ENCODE results near the gene RASGRF1. TPM values are rescaled to one million over a fixed set of nuclear protein-coding genes. Genes with fewer than 3 reads are reported as not detected.
"Not testable (repeated sequence)": the region's sequence is repeated elsewhere in the genome, so short reads cannot be mapped to it uniquely, and the experiment has no call there.

Gene RASGRF1, protein sequence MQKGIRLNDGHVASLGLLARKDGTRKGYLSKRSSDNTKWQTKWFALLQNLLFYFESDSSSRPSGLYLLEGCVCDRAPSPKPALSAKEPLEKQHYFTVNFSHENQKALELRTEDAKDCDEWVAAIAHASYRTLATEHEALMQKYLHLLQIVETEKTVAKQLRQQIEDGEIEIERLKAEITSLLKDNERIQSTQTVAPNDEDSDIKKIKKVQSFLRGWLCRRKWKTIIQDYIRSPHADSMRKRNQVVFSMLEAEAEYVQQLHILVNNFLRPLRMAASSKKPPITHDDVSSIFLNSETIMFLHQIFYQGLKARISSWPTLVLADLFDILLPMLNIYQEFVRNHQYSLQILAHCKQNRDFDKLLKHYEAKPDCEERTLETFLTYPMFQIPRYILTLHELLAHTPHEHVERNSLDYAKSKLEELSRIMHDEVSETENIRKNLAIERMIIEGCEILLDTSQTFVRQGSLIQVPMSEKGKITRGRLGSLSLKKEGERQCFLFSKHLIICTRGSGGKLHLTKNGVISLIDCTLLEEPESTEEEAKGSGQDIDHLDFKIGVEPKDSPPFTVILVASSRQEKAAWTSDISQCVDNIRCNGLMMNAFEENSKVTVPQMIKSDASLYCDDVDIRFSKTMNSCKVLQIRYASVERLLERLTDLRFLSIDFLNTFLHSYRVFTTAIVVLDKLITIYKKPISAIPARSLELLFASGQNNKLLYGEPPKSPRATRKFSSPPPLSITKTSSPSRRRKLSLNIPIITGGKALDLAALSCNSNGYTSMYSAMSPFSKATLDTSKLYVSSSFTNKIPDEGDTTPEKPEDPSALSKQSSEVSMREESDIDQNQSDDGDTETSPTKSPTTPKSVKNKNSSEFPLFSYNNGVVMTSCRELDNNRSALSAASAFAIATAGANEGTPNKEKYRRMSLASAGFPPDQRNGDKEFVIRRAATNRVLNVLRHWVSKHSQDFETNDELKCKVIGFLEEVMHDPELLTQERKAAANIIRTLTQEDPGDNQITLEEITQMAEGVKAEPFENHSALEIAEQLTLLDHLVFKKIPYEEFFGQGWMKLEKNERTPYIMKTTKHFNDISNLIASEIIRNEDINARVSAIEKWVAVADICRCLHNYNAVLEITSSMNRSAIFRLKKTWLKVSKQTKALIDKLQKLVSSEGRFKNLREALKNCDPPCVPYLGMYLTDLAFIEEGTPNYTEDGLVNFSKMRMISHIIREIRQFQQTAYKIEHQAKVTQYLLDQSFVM (N-terminal part only)
- total RNA-seq, result 2.1 TPM

DNA sequence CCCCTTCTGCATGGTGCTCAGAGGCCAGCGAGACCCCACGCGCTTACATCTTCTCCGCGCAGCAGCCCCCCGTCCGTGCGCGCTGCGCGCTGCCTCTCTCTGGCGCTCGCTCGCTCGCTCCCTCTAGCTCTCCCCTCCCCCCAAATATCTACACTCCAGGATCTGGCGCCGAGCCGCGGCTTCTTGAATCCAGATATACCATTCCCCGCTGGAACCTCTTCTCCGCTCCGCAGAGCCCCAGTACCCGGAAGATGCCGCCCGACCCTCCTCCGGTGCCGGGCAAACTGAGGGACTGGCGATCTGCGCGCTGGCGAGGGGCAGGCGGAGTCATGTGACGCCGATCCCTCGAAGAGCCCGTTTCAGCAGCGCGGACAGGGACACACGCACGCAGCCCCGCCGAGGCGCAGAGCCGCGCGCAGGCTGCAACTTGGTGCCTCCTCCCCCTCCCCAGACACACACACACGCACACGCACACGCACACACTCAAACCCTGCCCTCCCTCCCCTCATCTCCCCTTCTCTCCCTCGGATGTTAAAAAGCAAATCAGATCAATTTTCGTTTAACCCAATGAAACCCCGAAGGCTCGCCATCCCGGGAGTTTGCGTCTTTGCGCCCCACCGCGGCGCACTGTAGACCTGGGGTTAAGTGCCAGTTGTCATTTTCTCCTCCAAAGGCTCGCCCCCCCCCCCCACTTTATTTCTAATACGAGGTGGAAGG lies at the start of gene RASGRF1:
Gene RASGRF1, minus strand, starts transcription at position 294 of the 717 bp plus-strand sequence. Its CDS starts 282 bp downstream, at position 12.
- DNase-seq (ENCODE audit: low spot score), result peak; percentile 39

DNA sequence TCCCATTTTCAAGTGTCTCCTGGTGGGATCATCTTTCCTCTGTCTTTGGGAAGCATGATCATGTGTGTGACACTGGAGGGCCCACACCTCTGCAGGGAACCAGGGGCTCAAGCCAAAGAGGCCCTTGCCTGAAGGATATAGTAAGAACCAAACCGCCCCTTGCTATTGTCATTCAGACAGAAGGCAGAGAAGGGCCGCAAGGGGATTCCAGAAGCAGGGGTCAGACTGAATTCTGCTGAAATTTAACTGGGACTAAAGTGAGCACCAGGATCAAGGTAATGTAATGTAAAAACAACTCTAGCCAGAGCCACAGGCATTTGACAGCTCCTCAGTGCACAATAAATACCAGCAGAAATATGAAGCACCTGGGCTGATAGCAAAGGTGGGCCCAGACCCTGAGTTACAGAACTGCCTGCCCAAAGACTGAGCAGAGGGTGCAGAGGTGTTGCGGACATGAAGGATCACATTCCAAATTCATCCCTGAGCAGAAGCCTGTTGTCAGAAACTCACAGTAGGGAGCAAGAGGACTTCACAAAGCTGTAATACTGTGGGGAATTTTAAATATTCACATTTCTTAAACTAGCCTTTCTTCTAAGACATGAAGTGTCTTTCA lies 46.0 kb upstream of the RASGRF1 start:
- DNase-seq (ENCODE audit: low spot score), result no peak

DNA sequence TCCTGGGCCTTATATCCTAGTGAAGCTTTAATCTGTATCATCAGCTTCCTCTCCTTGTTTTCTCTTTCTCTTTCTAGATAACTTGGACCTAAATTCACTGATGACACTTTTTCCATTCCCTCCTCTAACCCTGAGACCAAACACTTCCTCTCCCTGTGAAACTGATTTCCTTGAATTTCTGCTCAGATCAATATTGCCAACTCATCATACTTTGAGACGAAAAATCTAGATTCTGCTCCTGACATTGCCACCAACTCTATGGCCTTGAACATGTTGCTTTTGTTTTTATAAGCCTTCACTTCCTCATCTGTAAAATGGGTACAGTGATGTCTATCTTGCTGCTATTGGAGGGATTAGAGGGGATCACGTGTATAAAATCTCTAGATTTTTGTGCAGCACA lies 42.7 kb upstream of the RASGRF1 start:
- no peak for DNase-seq (ENCODE audit: low spot score)

DNA sequence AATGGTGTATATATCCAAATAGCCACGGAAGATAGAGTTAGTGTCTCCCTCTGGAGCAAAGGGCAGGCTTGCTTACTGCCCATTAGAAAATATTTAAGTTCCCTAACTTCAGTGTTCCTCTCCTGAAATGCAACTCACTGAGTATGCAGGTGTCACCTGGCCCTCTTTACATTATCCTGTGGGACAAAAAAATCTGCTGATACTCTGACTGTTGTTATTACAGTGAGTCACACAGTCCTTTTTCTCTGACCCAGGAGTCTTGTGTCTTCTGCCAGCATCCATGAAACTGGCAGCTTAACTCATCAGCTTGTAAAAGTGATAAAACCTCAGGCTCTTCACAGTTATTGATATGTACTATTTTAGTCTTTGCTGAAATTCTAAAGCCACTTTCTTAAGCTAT lies 42.2 kb upstream of the RASGRF1 start:
- DNase-seq (ENCODE audit: low spot score), result no peak

DNA sequence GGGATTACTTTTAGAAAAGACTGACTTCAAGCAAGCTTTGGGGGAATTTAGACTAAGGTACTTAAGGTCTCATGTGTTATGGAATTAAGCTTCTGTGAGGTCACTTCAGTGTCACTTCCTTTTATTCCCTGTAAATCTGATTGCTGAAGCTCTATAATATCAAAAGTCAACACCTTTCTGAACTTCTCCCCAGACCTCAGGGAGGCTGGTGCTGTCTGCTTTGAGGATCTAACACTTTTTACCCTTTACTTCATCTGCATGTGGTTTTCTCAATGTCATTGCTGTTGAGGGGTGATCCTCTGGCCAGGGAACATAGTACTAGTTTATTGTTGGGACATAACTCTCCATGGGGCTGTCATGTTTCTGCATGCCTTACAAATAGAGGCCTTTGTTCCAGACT lies 41.8 kb upstream of the RASGRF1 start:
- no peak for DNase-seq (ENCODE audit: low spot score)

DNA sequence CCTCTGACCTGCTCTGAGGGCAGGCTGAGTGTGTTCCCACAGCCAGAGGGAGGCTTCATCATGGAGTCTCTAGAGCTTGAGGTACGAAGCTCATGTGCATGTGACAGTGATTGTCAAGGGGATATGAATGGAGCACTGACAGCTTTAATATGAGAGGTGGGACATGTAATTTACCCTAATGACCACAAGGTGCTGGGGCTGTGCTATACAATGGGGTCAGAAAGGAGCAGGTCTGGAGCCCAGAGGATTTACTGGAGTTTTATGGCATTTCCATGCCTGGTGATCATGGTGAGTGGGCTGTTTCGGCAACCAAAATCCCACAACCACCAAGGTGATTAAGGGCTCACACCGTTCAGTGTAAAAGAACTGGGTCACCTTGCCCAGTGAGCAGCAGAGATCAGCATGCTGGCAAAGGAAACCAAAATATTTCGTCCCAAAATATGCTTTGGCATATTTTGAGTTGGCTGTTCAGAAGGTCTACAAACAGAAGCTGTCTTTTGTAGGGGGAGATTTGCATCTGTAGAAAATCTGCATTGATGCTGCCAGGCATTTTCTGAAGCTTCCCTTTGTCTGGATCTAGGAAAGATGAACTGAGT lies 40.1 kb upstream of the RASGRF1 start:
- no peak for DNase-seq (ENCODE audit: low spot score)

DNA sequence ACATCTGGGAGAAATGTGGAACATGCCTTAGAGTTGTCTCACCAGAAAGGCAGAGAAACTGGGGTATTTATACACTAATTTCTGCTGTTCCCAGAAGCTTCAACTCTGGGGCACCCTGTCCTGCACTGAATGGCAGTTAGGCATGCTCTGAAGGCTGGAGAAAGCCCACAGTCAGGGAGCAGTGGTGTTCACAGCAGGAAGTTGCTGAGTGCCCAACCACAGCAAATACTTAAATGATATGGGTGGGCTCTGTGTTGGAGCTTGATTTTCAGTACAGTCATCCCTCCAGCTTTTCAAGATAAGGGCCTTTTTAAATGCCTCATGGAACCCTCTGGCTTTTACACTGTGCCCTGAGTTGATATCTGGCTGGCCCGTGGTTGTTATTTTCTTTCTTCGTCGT lies 38.7 kb upstream of the RASGRF1 start:
- no peak for DNase-seq (ENCODE audit: low spot score)

DNA sequence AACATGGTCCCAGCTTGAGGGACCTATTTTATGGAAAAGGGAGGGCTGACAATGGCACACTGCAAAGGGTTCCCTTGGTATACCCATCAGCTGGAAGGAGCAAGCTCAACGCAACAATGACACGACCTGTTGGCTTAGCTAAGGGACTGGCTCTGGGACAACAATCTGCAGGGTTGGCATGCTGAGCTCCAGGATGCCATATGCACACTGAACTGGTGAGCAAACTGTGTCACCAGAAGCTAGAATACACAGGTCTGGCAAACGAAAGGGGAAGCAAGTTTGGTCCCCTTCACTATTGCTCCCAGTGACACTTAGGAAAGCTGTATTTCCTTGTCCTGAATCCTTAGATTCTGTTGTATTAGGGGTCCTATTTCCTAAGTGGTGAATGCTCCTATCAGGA lies 38.0 kb upstream of the RASGRF1 start:
- no peak for DNase-seq (ENCODE audit: low spot score)

DNA sequence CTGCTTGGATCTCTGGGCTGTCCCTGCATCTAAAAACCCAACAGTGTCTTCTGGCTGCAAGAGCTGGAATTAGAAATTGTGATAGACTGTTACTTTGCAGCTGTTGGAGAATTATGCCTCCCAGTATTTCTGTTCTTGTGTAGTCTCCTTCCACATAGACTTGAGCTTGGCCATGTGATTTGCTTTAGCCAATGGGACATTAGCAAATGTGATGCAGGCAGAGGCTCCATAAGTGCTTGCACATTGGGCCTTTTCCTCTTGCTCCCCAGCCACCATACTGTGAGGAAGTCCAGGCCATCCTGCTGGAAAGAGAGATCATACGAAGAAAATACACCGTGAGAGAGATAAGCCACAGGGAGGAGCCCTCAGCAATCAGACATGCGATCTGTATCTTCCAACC lies 33.8 kb upstream of the RASGRF1 start:
- DNase-seq (ENCODE audit: low spot score), result no peak

DNA sequence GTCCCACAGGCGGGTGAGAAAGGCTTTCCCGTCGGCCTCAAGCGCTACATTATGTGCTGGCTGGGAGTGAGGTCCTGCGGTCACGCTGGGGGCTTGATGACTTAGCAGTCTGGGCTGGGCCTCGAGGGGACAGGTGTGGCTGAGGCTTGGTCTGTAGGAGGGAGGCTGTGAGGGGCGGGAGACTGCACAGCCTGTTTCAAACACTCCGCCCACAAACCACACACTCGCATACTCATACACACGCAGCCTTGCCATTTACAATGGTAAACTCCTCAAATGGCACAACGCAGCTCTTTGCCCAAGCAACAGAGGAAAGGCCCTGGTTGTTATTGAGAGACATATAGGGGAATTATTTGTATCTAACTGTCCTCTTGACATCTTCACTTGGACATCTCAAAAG lies 32.4 kb upstream of the RASGRF1 start:
- no peak for DNase-seq (ENCODE audit: low spot score)

DNA sequence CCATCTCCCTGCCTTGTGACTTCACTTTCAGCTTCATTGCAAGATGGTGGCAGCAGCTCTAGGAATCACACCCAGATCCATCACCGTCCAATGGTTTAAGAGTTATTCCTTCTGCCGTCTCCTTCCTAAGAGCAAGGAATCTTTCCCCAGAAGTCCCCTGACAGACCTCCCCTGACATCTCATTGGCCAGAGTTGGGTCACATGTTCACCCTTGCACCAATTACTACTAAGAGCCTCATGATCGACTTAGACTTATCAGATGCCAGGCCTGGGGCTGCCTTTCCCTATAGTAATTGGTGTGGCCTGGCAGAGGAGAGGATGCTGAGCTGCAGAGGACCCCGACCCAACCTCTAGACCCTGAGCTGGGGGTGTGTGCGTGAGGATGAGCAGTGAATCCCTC lies 31.8 kb upstream of the RASGRF1 start:
- DNase-seq (ENCODE audit: low spot score), result no peak

DNA sequence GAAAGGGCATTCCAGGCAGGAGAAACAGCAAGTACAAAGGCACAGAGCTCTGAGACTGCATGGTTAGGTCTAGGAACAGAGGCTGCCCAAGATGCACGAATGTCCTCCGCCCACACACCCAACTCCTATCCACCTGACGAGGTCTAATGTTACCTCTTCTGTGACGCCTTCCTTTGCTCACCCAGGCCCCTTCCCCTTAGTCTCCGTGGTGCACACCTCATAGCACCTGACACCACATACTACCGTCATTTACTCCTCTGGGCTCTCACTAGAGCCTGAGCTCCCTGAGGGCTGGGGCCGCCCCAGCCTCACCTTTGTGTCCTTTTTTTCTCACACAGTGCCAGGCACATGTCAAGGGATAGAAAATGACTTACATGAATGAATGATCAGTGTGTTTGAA lies 31.0 kb upstream of the RASGRF1 start:
- no peak for DNase-seq (ENCODE audit: low spot score)

DNA sequence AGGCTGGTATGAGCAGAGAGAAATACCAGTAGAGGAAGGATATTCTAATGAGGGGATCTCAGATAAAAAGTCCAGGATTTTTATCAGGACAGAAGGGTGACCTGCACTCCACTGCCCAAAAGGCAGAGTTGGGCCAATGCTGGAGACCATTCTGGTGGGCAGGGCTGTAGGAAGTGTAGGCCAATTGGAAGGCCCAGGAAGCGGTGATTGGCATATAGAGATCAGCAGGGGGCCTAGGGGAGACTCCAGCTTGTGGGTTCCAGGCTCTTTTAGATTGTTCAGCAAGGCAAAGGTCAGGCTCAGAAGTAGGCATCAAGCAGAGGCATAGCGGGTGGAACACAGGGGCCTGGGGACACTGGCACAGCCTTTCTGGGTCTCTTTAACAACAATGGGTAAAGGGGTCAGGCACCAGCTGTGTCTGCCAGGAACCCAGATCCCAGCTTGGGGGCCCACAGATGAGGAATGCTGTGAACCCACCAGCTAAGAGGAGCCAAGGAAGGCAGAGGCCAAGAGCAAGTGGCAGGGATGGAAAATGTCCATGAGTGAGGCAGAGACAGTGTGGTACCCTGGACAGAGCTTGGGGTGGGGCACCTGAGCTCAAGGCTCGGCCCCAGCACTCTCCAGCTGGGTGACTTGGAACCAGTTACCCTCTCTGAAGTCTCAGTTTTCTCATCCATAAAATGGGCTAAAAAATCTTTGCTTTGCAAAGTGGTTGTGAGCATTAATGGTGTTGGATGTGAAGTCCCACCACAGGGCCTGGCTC lies 27.0 kb upstream of the RASGRF1 start:
- no peak for DNase-seq (ENCODE audit: low spot score)

DNA sequence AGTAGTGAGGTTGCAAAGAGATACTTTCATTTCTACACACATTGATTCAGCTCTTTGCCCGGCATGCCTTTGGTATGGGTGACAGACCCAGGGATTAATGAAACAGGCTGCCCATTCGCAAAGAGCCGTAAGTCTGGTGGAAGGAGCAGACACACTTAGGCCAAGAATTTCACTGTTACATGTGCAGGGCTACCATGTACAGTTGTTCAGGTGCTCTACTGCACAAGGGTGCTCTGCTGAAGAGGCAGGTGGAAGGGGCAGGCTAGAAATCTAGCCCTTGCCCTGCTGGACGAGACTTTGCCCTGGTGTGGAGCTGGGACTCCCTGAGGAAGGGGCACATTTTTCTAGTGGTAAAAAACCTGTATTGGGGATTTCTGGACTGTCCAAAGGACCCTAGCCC lies 26.2 kb upstream of the RASGRF1 start:
- DNase-seq (ENCODE audit: low spot score), result no peak

DNA sequence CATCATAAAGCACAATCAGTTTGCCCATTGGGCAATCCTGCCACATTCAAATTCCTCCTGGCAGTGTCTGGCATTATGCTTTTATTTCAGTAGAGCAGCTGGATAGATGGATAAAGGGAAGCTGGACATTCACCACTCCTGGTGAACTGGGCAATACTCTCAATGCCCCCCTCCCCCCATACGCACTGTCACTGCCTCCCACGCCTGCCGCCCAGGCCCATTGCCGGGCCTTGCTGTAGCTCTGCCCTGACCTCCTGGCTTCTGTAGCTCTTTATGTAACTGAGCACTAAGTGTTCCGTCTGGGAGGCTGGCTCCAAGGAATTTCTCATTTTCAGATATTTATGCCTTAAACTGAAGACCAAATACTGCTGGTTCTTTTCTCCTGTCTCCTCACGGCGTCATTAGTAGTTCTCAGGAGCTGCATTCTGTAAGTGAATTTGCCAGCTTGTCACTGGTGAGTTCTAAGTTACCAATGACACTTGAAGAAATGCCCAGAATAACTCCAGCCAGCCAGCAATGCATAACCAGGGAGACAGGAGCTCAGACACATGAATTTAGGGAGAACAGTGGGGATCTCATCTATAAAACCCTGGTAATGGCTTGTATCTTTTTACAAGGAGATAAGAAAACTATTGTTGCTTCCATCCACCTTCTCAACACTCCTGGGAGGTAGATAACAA lies 25.5 kb upstream of the RASGRF1 start:
- DNase-seq (ENCODE audit: low spot score), result no peak

DNA sequence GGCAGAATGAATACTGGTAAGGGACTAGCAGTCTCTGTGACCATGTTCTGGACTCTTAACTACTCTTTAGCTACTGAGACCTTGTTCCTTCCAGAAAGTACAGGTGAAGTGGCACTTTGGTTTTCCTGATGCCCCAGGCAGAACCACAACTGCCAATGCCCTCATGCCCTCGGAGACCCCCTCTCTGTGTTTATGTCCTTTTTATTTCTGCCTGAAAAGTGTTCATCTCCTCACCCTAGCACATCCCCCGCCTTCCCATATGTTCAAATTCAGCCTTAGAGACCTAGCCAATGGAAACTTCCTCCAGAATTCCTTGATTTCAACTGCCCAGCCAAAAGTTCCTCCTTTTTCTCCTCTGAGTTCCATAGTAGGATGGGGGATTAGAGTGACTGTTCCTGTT lies 23.3 kb upstream of the RASGRF1 start:
- DNase-seq (ENCODE audit: low spot score), result no peak

DNA sequence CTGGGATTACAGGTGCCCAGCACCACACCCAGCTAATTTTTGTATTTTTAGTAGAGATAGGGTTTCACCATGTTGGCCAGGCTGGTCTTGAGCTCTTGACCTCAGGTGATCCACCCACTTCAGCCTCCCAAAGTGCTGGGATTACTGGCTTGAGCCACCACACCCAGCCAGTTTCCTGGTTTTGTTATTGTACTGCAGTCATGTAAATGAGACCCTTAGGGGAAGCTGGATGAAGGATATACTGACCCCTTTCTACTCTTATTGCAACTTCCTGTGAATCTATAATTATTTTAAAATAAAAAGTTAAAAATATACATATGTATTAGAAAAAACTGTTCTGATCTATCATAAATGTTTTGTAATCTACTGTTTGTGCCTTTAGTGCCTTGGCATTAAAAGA lies 20.8 kb upstream of the RASGRF1 start:
- not testable (repeated sequence) for DNase-seq (ENCODE audit: low spot score)

DNA sequence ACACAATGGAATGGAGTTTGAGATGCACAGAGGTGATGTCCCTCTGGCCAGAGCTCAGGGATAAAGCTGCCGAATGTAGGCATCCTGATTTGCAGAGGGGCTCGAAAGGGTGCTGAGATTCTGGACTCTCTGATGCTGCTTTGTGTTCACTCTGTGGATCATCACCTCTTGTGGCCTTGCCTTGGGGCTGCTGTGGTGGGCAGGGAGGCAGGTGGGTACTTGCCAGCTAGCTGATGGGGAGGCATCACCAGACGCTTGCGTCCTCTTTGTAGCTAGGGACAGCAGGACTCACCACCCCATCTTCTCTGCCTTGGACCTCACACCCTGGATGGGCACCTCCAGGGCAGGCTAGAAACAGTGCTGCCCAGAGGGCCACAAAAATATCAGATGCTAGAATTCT lies 14.6 kb upstream of the RASGRF1 start:
- peak; percentile 8 for DNase-seq (ENCODE audit: low spot score)

DNA sequence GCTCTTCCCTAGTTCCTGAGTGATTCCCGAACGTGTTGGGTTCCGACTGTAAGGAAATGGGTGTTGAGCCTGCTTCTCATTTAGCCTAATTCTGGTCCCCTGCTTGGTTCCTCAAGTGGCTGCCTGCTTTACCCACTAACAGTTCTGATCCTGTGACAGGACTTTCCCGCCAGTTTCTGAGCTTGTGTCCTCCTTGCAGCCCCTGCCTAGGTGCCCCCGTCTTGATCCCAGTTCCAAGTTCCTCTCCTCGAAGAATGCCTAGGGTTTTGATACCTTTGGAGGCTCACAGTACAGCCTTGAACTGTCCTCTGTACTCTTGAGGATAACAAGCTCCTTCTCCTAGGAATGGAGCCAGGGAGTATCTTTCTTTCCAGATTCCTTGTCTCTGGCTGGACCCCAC lies 12.0 kb upstream of the RASGRF1 start:
- peak; percentile 17 for DNase-seq (ENCODE audit: low spot score)

Data from ureter (tissue), 1 donor.